Coronary artery (tissue), 2 donors: ENCODE data around the gene C12orf43.

Experiments
- DNase-seq: peaks from one replicate; pipeline ENCODE4 v3.0.0-alpha.2; 2017; ENCODE audit warnings: low spot score
- H3K27ac ChIP-seq, 2 donors: fragments of 200-600 bp; sonication (generic); one replicate each; pipeline ENCODE4 v1.5.1; 2016 to 2019
- H3K4me3 ChIP-seq: fragments of 200-600 bp; sonication (generic); 2 replicates; pipeline ENCODE4 v1.5.1; 2016; ENCODE audit warnings: mild to moderate bottlenecking, moderate library complexity
- CTCF ChIP-seq: fragments of 200-600 bp; sonication (generic); IDR thresholded peaks from one replicate; pipeline ENCODE4 v1.5.1; 2019; ENCODE audit warnings: antibody characterized with exemption

The C12orf43 gene

GRCh38 chr12:120991965-120992364 is 24.3 kb downstream of the C12orf43 start:
- Histone ChIP-seq H3K4me3 (no peak overlapping the region), H3K27ac (no peak overlapping the region)
- no peak for DNase-seq
- no peak for TF ChIP-seq CTCF

- TF ChIP-seq CTCF: no peak
- Histone ChIP-seq H3K27ac (no peak overlapping the region), H3K4me3 (no peak overlapping the region)
- no peak for DNase-seq
These were observed 25.7 kb downstream of the C12orf43 start for GRCh38 chr12:120990487-120991055.

GRCh38 chr12:120989687-120990086 is 26.6 kb downstream of the C12orf43 start:
- DNase-seq: no peak
- H3K4me3 ChIP-seq: no peak overlapping the region

GRCh38 chr12:120988658-120989057 is 27.6 kb downstream of the C12orf43 start:
- Histone ChIP-seq H3K27ac (no peak overlapping the region), H3K4me3 (no peak overlapping the region)
- no peak for DNase-seq
- no peak for TF ChIP-seq CTCF

More at GRCh38 chr12:120989687-120990086, 26.6 kb downstream of the C12orf43 start:
- no peak for TF ChIP-seq CTCF
- H3K27ac ChIP-seq: no peak overlapping the region

- DNase-seq: no peak
- no peak for TF ChIP-seq CTCF
These were observed 28.1 kb downstream of the C12orf43 start for GRCh38 chr12:120988234-120988633.

GRCh38 chr12:120984351-120984898 is 31.9 kb downstream of the C12orf43 start:
- no peak for DNase-seq
- TF ChIP-seq CTCF: no peak

More at GRCh38 chr12:120988234-120988633, 28.1 kb downstream of the C12orf43 start:
- no peak overlapping the region for H3K27ac ChIP-seq
- no peak overlapping the region for H3K4me3 ChIP-seq

GRCh38 chr12:120983759-120984158 is 32.5 kb downstream of the C12orf43 start:
- Histone ChIP-seq H3K27ac (no peak overlapping the region), H3K4me3 (no peak overlapping the region)
- no peak for DNase-seq
- TF ChIP-seq CTCF: no peak

More at GRCh38 chr12:120984351-120984898, 31.9 kb downstream of the C12orf43 start:
- no peak overlapping the region for H3K27ac ChIP-seq
- no peak overlapping the region for H3K4me3 ChIP-seq
